GM08714 (cell line): ENCODE measurements around the gene PRLH.
"Not testable (repeated sequence)": the region's sequence is repeated elsewhere in the genome, so short reads cannot be mapped to it uniquely, and the experiment has no call there.

Experiments
- H3K4me3 ChIP-seq: fragments of 200-500 bp; sonication (Bioruptor generic); 2 replicates; pipeline ENCODE4 v1.5.1; 2014; ENCODE audit warnings: mild to moderate bottlenecking, low read length, inconsistent platforms
- ZNF274 ChIP-seq: IDR thresholded peaks from 2 replicates; pipeline ENCODE4 v1.6.1; 2012; ENCODE audit warnings: mild to moderate bottlenecking, low read depth, low read length

The PRLH gene

GRCh38 chr2:237591141-237591881 is 24.9 kb downstream of the PRLH start:
- TF ChIP-seq ZNF274 = no peak
- no peak overlapping the region for H3K4me3 ChIP-seq

- no peak for TF ChIP-seq ZNF274
- no peak overlapping the region for H3K4me3 ChIP-seq
Observed at GRCh38 chr2:237592425-237592980, 26.1 kb downstream of the PRLH start.

- no peak for TF ChIP-seq ZNF274
- no peak overlapping the region for H3K4me3 ChIP-seq
Observed at GRCh38 chr2:237593036-237593435, 26.7 kb downstream of the PRLH start.

- TF ChIP-seq ZNF274 = no peak
- no peak overlapping the region for H3K4me3 ChIP-seq
Observed at GRCh38 chr2:237593596-237594320, 27.4 kb downstream of the PRLH start.

- no peak for TF ChIP-seq ZNF274
- no peak overlapping the region for H3K4me3 ChIP-seq
Observed at GRCh38 chr2:237594514-237594871, 28.1 kb downstream of the PRLH start.

- not testable (repeated sequence) for H3K4me3 ChIP-seq
Observed at GRCh38 chr2:237595829-237596519, 29.6 kb downstream of the PRLH start.

GRCh38 chr2:237596520-237597195 is 30.3 kb downstream of the PRLH start:
- TF ChIP-seq ZNF274 = no peak
- H3K4me3 ChIP-seq = no peak overlapping the region

- no peak for TF ChIP-seq ZNF274
Observed at GRCh38 chr2:237597196-237598145, 31.1 kb downstream of the PRLH start.

GRCh38 chr2:237598468-237599208 is 32.3 kb downstream of the PRLH start:
- TF ChIP-seq ZNF274 = no peak
- H3K4me3 ChIP-seq = no peak overlapping the region

More at GRCh38 chr2:237597196-237598145, 31.1 kb downstream of the PRLH start:
- no peak overlapping the region for H3K4me3 ChIP-seq

GRCh38 chr2:237599465-237600110 is 33.2 kb downstream of the PRLH start:
- no peak for TF ChIP-seq ZNF274
- no peak overlapping the region for H3K4me3 ChIP-seq

GRCh38 chr2:237600205-237600846 is 34.0 kb downstream of the PRLH start:
- no peak overlapping the region for H3K4me3 ChIP-seq
- no peak for TF ChIP-seq ZNF274

- TF ChIP-seq ZNF274 = no peak
- no peak overlapping the region for H3K4me3 ChIP-seq
Observed at GRCh38 chr2:237601453-237602116, 35.2 kb downstream of the PRLH start.
